22Rv1 (cell line): ENCODE measurements around the gene IP6K1.

Experiments used
- ZFX ChIP-seq: fragments of 450-650 bp; IDR thresholded peaks from 2 replicates; pipeline ENCODE4 v1.6.1; 2017; ENCODE audit warnings: antibody characterized with exemption, borderline replicate concordance
- TF ChIP-seq, protein P1 (sequence below): fragments of 450-650 bp; IDR thresholded peaks from 2 replicates; pipeline ENCODE4 v1.5.1; 2017; ENCODE audit warnings: mild to moderate bottlenecking

DNA sequence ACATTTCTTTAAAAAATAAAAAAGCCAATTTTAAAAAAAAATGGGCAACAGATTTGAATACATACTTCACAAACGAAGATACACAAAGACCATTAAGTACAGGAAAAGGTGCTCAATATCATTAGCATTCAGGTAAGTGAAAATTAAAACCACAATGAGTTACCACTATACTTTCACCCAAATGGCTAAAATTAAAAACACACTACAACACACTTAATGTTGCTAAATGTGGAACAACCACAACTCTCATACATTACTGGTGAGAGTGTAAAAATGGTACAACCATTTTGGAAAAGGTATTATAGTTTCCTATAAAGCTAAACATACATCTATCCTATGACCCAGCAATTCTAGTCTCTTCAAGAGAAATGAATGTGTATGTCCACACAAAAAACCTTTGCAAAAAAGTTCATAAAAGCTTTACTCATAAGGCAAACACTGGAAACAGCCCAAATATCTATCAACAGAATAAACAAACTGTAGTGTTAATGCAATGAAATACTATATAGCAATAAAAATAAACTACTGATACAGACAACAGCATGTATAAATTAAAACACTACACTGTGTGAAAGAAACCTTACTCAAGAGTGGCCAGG, 14.9 kb downstream of the IP6K1 start:
- TF ChIP-seq, protein P1, sequence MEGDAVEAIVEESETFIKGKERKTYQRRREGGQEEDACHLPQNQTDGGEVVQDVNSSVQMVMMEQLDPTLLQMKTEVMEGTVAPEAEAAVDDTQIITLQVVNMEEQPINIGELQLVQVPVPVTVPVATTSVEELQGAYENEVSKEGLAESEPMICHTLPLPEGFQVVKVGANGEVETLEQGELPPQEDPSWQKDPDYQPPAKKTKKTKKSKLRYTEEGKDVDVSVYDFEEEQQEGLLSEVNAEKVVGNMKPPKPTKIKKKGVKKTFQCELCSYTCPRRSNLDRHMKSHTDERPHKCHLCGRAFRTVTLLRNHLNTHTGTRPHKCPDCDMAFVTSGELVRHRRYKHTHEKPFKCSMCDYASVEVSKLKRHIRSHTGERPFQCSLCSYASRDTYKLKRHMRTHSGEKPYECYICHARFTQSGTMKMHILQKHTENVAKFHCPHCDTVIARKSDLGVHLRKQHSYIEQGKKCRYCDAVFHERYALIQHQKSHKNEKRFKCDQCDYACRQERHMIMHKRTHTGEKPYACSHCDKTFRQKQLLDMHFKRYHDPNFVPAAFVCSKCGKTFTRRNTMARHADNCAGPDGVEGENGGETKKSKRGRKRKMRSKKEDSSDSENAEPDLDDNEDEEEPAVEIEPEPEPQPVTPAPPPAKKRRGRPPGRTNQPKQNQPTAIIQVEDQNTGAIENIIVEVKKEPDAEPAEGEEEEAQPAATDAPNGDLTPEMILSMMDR, result no peak
- no peak for TF ChIP-seq ZFX
